T1000 (cell line): ENCODE data around the gene MAP2K2.

Source experiments
- DNase-seq: peaks from one replicate; lab custom pipeline; 2025; ENCODE audit warnings: mixed read lengths; lab: John Stamatoyannopoulos, UW

Gene MAP2K2

GRCh38 chr19:4077800-4078684 lies 45.9 kb downstream of the MAP2K2 start:
- DNase-seq, result no peak

- DNase-seq, result no peak
Observed at GRCh38 chr19:4077007-4077374, 46.9 kb downstream of the MAP2K2 start.

GRCh38 chr19:4075373-4075772 lies 48.5 kb downstream of the MAP2K2 start:
- no peak for DNase-seq

- no peak for DNase-seq
Observed at GRCh38 chr19:4071610-4072009, 52.3 kb downstream of the MAP2K2 start.

- no peak for DNase-seq
Observed at GRCh38 chr19:4069331-4069959, 54.5 kb downstream of the MAP2K2 start.

GRCh38 chr19:4068047-4068966 lies 55.6 kb downstream of the MAP2K2 start:
- DNase-seq, result no peak

- no peak for DNase-seq
Observed at GRCh38 chr19:4067396-4068046, 56.4 kb downstream of the MAP2K2 start.

- peak; percentile 41 for DNase-seq
Observed at GRCh38 chr19:4066682-4067395, 57.1 kb downstream of the MAP2K2 start, which contains the start of gene ZBTB7A. Gene ZBTB7A (minus strand): TSS chr19:4066899. CDS start chr19:4055232, 11,667 bp downstream.

GRCh38 chr19:4066176-4066606 lies 57.7 kb downstream of the MAP2K2 start:
- no peak for DNase-seq

GRCh38 chr19:4065430-4066175 lies 58.3 kb downstream of the MAP2K2 start:
- peak; percentile 94 for DNase-seq

GRCh38 chr19:4064496-4065260 lies 59.2 kb downstream of the MAP2K2 start:
- DNase-seq, result no peak

GRCh38 chr19:4064149-4064495 lies 59.8 kb downstream of the MAP2K2 start:
- DNase-seq, result peak; percentile 23

- DNase-seq, result no peak
Observed at GRCh38 chr19:4063369-4064148, 60.4 kb downstream of the MAP2K2 start.

- no peak for DNase-seq
Observed at GRCh38 chr19:4062419-4063368, 61.2 kb downstream of the MAP2K2 start.

- no peak for DNase-seq
Observed at GRCh38 chr19:4061683-4062418, 62.1 kb downstream of the MAP2K2 start.

GRCh38 chr19:4061178-4061682 lies 62.7 kb downstream of the MAP2K2 start:
- peak; percentile 38 for DNase-seq
